ENCODE measurements around the gene DMD. TPM values are rescaled to one million over a fixed set of nuclear protein-coding genes. Genes with fewer than 3 reads are reported as not detected.

Gene DMD
- total RNA-seq, 1 donor from 2014 or later, result 22.2 TPM

- Histone ChIP-seq H3K4me2 (ENCODE audit: low read length) (no peak overlapping the region), H3K36me3 (ENCODE audit: insufficient read depth, low read length) (no peaks in the 10 kb centered on the region), H3K4me1 (ENCODE audit: insufficient read depth, low read length) (no peaks in the 10 kb centered on the region), H2AFZ (ENCODE audit: low read depth, low read length) (no peak overlapping the region), H3K27ac (ENCODE audit: low read depth, low read length) (no peak overlapping the region), H3K9me3 (ENCODE audit: insufficient read depth, low read depth, low read length) (no peaks in the 10 kb centered on the region), H3K4me3 (ENCODE audit: insufficient read depth, low read depth, low read length) (no peak overlapping the region), H3K9ac (ENCODE audit: low read length) (no peak overlapping the region), H4K20me1 (ENCODE audit: insufficient read depth, low read length) (no peaks in the 10 kb centered on the region), H3K79me2 (ENCODE audit: insufficient read depth, low read length) (no peaks in the 10 kb centered on the region), H3K27me3 (ENCODE audit: insufficient read depth, low read length) (no peaks in the 10 kb centered on the region)
- no peak overlapping the region for H3K4me3 Mint-ChIP-seq (ENCODE audit: unreplicated experiment)
- H3K27me3 Mint-ChIP-seq (ENCODE audit: low read depth, unreplicated experiment), result no peaks in the 10 kb centered on the region
- peaks cover 15% of the 10 kb centered on the region for H3K4me1 Mint-ChIP-seq (ENCODE audit: low read depth, unreplicated experiment)
- peak; percentile 32 for FAIRE-seq
- peaks cover 4% of the 10 kb centered on the region for H3K9me3 Mint-ChIP-seq (ENCODE audit: unreplicated experiment)
- H3K36me3 Mint-ChIP-seq (ENCODE audit: low read depth, unreplicated experiment), result no peaks in the 10 kb centered on the region
- TF ChIP-seq CTCF (IDR thresholded peaks at IDR 0.05; ENCODE audit: insufficient read depth, low read depth, low read length), result no peak
- TF ChIP-seq EZH2 (IDR thresholded peaks at IDR 0.05; ENCODE audit: insufficient read depth, low read length), result no peak
- DNase-seq (ENCODE audit: low read depth), result no peak
- H3K27ac Mint-ChIP-seq (ENCODE audit: unreplicated experiment), result no peak overlapping the region
Measured at GRCh38 chrX:31349515-31349914, 1861.8 kb downstream of the DMD start.

GRCh38 chrX:31340587-31340986 lies 1870.8 kb downstream of the DMD start:
- H3K27ac ChIP-seq (ENCODE audit: low read depth, low read length), result no peak overlapping the region
- no peak overlapping the region for H2AFZ ChIP-seq (ENCODE audit: low read depth, low read length)
- no peaks in the 10 kb centered on the region for H3K36me3 ChIP-seq (ENCODE audit: insufficient read depth, low read length)
- FAIRE-seq (no peak), DNase-seq (ENCODE audit: low read depth) (no peak)
- Mint-ChIP-seq H3K4me3 (ENCODE audit: unreplicated experiment) (no peak overlapping the region), H3K9me3 (ENCODE audit: unreplicated experiment) (no peaks in the 10 kb centered on the region), H3K27ac (ENCODE audit: unreplicated experiment) (no peak overlapping the region), H3K36me3 (ENCODE audit: low read depth, unreplicated experiment) (no peaks in the 10 kb centered on the region), H3K27me3 (ENCODE audit: low read depth, unreplicated experiment) (no peaks in the 10 kb centered on the region), H3K4me1 (ENCODE audit: low read depth, unreplicated experiment) (no peaks in the 10 kb centered on the region)
- no peaks in the 10 kb centered on the region for H3K4me1 ChIP-seq (ENCODE audit: insufficient read depth, low read length)
- TF ChIP-seq EZH2 (IDR thresholded peaks at IDR 0.05; ENCODE audit: insufficient read depth, low read length), result no peak
- no peak for TF ChIP-seq CTCF (IDR thresholded peaks at IDR 0.05; ENCODE audit: insufficient read depth, low read depth, low read length)
- H3K9ac ChIP-seq (ENCODE audit: low read length), result no peak overlapping the region
- no peak overlapping the region for H3K4me3 ChIP-seq (ENCODE audit: insufficient read depth, low read depth, low read length)
- no peak overlapping the region for H3K4me2 ChIP-seq (ENCODE audit: low read length)
- H3K9me3 ChIP-seq (ENCODE audit: insufficient read depth, low read depth, low read length), result no peaks in the 10 kb centered on the region
- H3K27me3 ChIP-seq (ENCODE audit: insufficient read depth, low read length), result no peaks in the 10 kb centered on the region
- no peaks in the 10 kb centered on the region for H4K20me1 ChIP-seq (ENCODE audit: insufficient read depth, low read length)
- H3K79me2 ChIP-seq (ENCODE audit: insufficient read depth, low read length), result no peaks in the 10 kb centered on the region

GRCh38 chrX:31338991-31339350 lies 1872.4 kb downstream of the DMD start:
- Histone ChIP-seq H2AFZ (ENCODE audit: low read depth, low read length) (no peak overlapping the region), H3K27me3 (ENCODE audit: insufficient read depth, low read length) (no peaks in the 10 kb centered on the region), H3K36me3 (ENCODE audit: insufficient read depth, low read length) (no peaks in the 10 kb centered on the region), H4K20me1 (ENCODE audit: insufficient read depth, low read length) (no peaks in the 10 kb centered on the region), H3K4me2 (ENCODE audit: low read length) (no peak overlapping the region), H3K4me3 (ENCODE audit: insufficient read depth, low read depth, low read length) (no peak overlapping the region), H3K27ac (ENCODE audit: low read depth, low read length) (no peak overlapping the region), H3K9me3 (ENCODE audit: insufficient read depth, low read depth, low read length) (no peaks in the 10 kb centered on the region), H3K9ac (ENCODE audit: low read length) (no peak overlapping the region), H3K4me1 (ENCODE audit: insufficient read depth, low read length) (no peaks in the 10 kb centered on the region), H3K79me2 (ENCODE audit: insufficient read depth, low read length) (no peaks in the 10 kb centered on the region)
- Mint-ChIP-seq H3K4me3 (ENCODE audit: unreplicated experiment) (no peak overlapping the region), H3K27ac (ENCODE audit: unreplicated experiment) (no peak overlapping the region), H3K27me3 (ENCODE audit: low read depth, unreplicated experiment) (no peaks in the 10 kb centered on the region), H3K36me3 (ENCODE audit: low read depth, unreplicated experiment) (no peaks in the 10 kb centered on the region), H3K4me1 (ENCODE audit: low read depth, unreplicated experiment) (peaks cover 2% of the 10 kb centered on the region), H3K9me3 (ENCODE audit: unreplicated experiment) (no peaks in the 10 kb centered on the region)
- DNase-seq (ENCODE audit: low read depth) (no peak), FAIRE-seq (peak; percentile 92)
- no peak for TF ChIP-seq CTCF (IDR thresholded peaks at IDR 0.05; ENCODE audit: insufficient read depth, low read depth, low read length)
- TF ChIP-seq EZH2 (IDR thresholded peaks at IDR 0.05; ENCODE audit: insufficient read depth, low read length), result no peak

Measured in astrocyte (in vitro differentiated cells and primary cell).